Immature natural killer cell (primary cell): ENCODE measurements around the gene C1orf94. TPM values are rescaled to one million over a fixed set of nuclear protein-coding genes. Genes with fewer than 3 reads are reported as not detected.
"Not testable (repeated sequence)": the region's sequence is repeated elsewhere in the genome, so short reads cannot be mapped to it uniquely, and the experiment has no call there.

Experiments
- DNase-seq, 3 donors: peaks; one replicate each; pipeline ENCODE4 v3.0.0; 2022; ENCODE audit warnings: mixed read lengths in 1 of 3
- H3K27ac Mint-ChIP-seq, 6 donors: one replicate each; pipeline ENCODE4 v1.8.0; 2020; ENCODE audit warnings: mixed read lengths in 6 of 6, mild to moderate bottlenecking in 5 of 6, inconsistent platforms in 4 of 6, moderate library complexity in 3 of 6
- H3K27me3 Mint-ChIP-seq, 3 donors: one replicate each; pipeline ENCODE4 v1.8.0; 2020 to 2021; ENCODE audit warnings: low read depth in 3 of 3, mild to moderate bottlenecking in 3 of 3, mixed read lengths in 3 of 3, moderate library complexity in 3 of 3, inconsistent platforms in 1 of 3
- H3K36me3 Mint-ChIP-seq, 3 donors: one replicate each; pipeline ENCODE4 v1.8.0; 2020; ENCODE audit warnings: mixed read lengths in 3 of 3, inconsistent platforms in 2 of 3, mild to moderate bottlenecking in 2 of 3
- H3K4me1 Mint-ChIP-seq, 2 donors: one replicate each; pipeline ENCODE4 v1.8.0; 2020; ENCODE audit warnings: inconsistent platforms in 2 of 2, mild to moderate bottlenecking in 2 of 2, mixed read lengths in 2 of 2, moderate library complexity in 1 of 2
- H3K4me3 Mint-ChIP-seq, 5 donors: one replicate each; pipeline ENCODE4 v1.8.0; 2020; ENCODE audit warnings: mild to moderate bottlenecking in 5 of 5, mixed read lengths in 5 of 5, inconsistent platforms in 3 of 5, moderate library complexity in 3 of 5
- H3K9me3 Mint-ChIP-seq, 6 donors: one replicate each; pipeline ENCODE4 v1.8.0; 2020; ENCODE audit warnings: mild to moderate bottlenecking in 6 of 6, mixed read lengths in 6 of 6, inconsistent platforms in 4 of 6, moderate library complexity in 3 of 6
- polyA plus RNA-seq, 3 donors: library from polyadenylated mRNA; unstranded; fragments of 300-500 nt; fragmentation: Illumina TruSeq; gene quantifications; one replicate each; pipeline ENCODE4 v1.2.3, GENCODE V29; 2021

Gene C1orf94
- polyA plus RNA-seq, 3 donors from 2014 or later, result not detected

- no peaks in the 10 kb centered on the region for H3K4me1 Mint-ChIP-seq
- no peak overlapping the region for H3K27ac Mint-ChIP-seq
- H3K27me3 Mint-ChIP-seq, result peaks cover 5 to 12% (median 10%) of the 10 kb centered on the region in 3 donors
- DNase-seq, result no peak
- H3K9me3 Mint-ChIP-seq, result no peaks in the 10 kb centered on the region
- no peaks in the 10 kb centered on the region for H3K36me3 Mint-ChIP-seq
- no peak overlapping the region for H3K4me3 Mint-ChIP-seq
Measured at GRCh38 chr1:34178072-34178471, 1.4 kb downstream of the C1orf94 start.

- not testable (repeated sequence) for H3K36me3 Mint-ChIP-seq, H3K27me3 Mint-ChIP-seq, H3K4me1 Mint-ChIP-seq, H3K27ac Mint-ChIP-seq, DNase-seq, H3K4me3 Mint-ChIP-seq, H3K9me3 Mint-ChIP-seq
Measured at GRCh38 chr1:34183381-34183780, 6.7 kb downstream of the C1orf94 start.

- DNase-seq, result no peak
- Mint-ChIP-seq H3K27me3 (peaks cover 3 to 15% (median 7%) of the 10 kb centered on the region in 3 donors), H3K4me1 (no peaks in the 10 kb centered on the region), H3K9me3 (peaks cover 0 to 1% (median 0%) of the 10 kb centered on the region in 6 donors), H3K4me3 (no peak overlapping the region), H3K27ac (no peak overlapping the region), H3K36me3 (no peaks in the 10 kb centered on the region)
Measured at GRCh38 chr1:34186741-34187494, 10.2 kb downstream of the C1orf94 start.

- Mint-ChIP-seq H3K36me3 (no peaks in the 10 kb centered on the region), H3K27ac (no peak overlapping the region), H3K4me1 (no peaks in the 10 kb centered on the region), H3K27me3 (peaks cover 3 to 11% (median 4%) of the 10 kb centered on the region in 3 donors), H3K9me3 (peaks cover 0 to 1% (median 0%) of the 10 kb centered on the region in 6 donors), H3K4me3 (no peak overlapping the region)
- DNase-seq, result no peak
Measured at GRCh38 chr1:34188418-34188817, 11.7 kb downstream of the C1orf94 start.

DNA sequence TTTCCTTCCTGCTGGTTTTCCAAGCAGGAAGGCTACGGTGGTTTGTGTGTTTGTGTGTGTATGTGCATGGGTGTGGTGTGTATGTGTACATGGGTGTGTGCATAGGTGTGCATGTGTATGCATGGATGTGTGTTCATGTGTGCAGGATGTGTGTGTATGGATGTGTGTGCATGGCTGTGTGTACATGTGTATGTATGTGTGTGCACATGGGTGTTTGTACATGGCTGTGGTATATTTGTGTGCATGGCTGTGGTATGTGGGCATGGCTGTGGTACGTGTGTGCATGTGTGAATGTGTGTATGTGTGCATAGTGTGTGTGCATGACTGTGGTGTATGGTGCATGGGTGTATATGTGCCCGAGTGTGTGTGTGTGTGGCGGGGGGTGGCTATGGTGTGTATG lies 12.3 kb downstream of the C1orf94 start:
- Mint-ChIP-seq H3K27me3 (peaks cover 4 to 13% (median 6%) of the 10 kb centered on the region in 3 donors), H3K9me3 (peaks cover 0 to 1% (median 0%) of the 10 kb centered on the region in 6 donors), H3K27ac (no peak overlapping the region), H3K36me3 (no peaks in the 10 kb centered on the region), H3K4me3 (no peak overlapping the region), H3K4me1 (no peaks in the 10 kb centered on the region)
- DNase-seq, result no peak

GRCh38 chr1:34190692-34191091 lies 14.0 kb downstream of the C1orf94 start:
- Mint-ChIP-seq H3K4me1 (no peaks in the 10 kb centered on the region), H3K36me3 (no peaks in the 10 kb centered on the region), H3K4me3 (no peak overlapping the region), H3K9me3 (peaks cover 0 to 1% (median 0%) of the 10 kb centered on the region in 6 donors), H3K27me3 (peaks cover 4 to 13% (median 6%) of the 10 kb centered on the region in 3 donors), H3K27ac (no peak overlapping the region)
- DNase-seq, result no peak

- Mint-ChIP-seq H3K27ac (no peak overlapping the region), H3K36me3 (no peaks in the 10 kb centered on the region), H3K9me3 (no peaks in the 10 kb centered on the region), H3K27me3 (peaks cover 3 to 13% (median 9%) of the 10 kb centered on the region in 3 donors), H3K4me1 (no peaks in the 10 kb centered on the region), H3K4me3 (no peak overlapping the region)
- no peak for DNase-seq
Measured at GRCh38 chr1:34192621-34193020, 15.9 kb downstream of the C1orf94 start.

GRCh38 chr1:34199927-34200326 lies 23.2 kb downstream of the C1orf94 start:
- H3K36me3 Mint-ChIP-seq, result no peaks in the 10 kb centered on the region
- no peaks in the 10 kb centered on the region for H3K9me3 Mint-ChIP-seq
- H3K27me3 Mint-ChIP-seq, result peaks cover 2 to 5% (median 3%) of the 10 kb centered on the region in 3 donors
- H3K4me1 Mint-ChIP-seq, result no peaks in the 10 kb centered on the region
- no peak overlapping the region for H3K4me3 Mint-ChIP-seq
- no peak for DNase-seq
- H3K27ac Mint-ChIP-seq, result no peak overlapping the region

DNA sequence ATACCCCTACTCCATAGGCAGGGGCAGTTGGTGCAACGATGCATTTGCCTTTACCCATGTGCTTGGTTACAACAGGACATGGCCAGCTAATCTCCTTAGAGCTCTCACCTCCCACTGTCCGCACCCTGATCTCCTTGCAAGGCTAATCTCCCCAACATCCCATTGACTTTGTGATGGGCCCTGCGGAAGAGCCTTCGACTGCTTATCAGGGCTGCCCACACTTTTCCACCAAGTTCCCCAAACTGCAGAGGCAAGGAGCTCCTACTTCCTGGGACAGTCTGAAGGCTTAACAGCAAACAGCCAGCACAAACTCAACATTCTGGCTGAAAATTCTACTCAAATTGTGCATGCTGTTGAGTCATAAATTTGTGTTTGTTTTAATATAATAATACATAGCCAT lies 36.0 kb downstream of the C1orf94 start:
- Mint-ChIP-seq H3K4me3 (no peak overlapping the region), H3K27ac (no peak overlapping the region), H3K9me3 (no peaks in the 10 kb centered on the region)

GRCh38 chr1:34213956-34214355 lies 37.2 kb downstream of the C1orf94 start:
- Mint-ChIP-seq H3K27ac (no peak overlapping the region), H3K4me3 (no peak overlapping the region), H3K4me1 (no peaks in the 10 kb centered on the region), H3K27me3 (peaks cover 0 to 4% (median 0%) of the 10 kb centered on the region in 3 donors), H3K36me3 (no peaks in the 10 kb centered on the region), H3K9me3 (no peaks in the 10 kb centered on the region)
- DNase-seq, result no peak

More for the DNA sequence above, 36.0 kb downstream of the C1orf94 start:
- Mint-ChIP-seq H3K4me1 (no peaks in the 10 kb centered on the region), H3K36me3 (no peaks in the 10 kb centered on the region), H3K27me3 (peaks cover 0 to 2% (median 0%) of the 10 kb centered on the region in 3 donors)
- DNase-seq, result no peak

DNA sequence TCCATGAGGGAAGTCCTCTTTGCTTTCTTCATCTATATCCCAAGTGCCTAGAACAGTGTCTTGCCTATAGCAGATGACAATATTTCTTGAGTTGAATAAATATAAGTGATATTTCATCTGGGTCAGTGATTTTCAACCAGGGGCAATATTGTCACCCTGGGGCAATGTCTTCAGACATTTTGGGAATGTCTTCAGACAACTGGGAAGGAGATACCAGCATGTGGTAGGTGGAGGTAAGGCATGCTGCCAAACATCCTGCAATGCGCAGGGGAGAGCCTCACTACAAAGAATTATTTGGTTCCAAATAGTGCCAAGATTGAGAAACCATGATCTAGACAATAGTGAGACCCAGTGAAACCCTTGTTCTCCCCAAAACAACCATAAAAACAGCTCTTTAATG lies 54.7 kb downstream of the C1orf94 start:
- H3K27ac Mint-ChIP-seq, result no peak overlapping the region
- H3K27me3 Mint-ChIP-seq, result peaks cover 3 to 5% (median 4%) of the 10 kb centered on the region in 3 donors
- no peaks in the 10 kb centered on the region for H3K4me1 Mint-ChIP-seq
- H3K9me3 Mint-ChIP-seq, result no peaks in the 10 kb centered on the region
- no peak for DNase-seq
- no peaks in the 10 kb centered on the region for H3K36me3 Mint-ChIP-seq
- H3K4me3 Mint-ChIP-seq, result no peak overlapping the region

- no peaks in the 10 kb centered on the region for H3K9me3 Mint-ChIP-seq
Measured at GRCh38 chr1:34235594-34235993, 58.9 kb downstream of the C1orf94 start.

DNA sequence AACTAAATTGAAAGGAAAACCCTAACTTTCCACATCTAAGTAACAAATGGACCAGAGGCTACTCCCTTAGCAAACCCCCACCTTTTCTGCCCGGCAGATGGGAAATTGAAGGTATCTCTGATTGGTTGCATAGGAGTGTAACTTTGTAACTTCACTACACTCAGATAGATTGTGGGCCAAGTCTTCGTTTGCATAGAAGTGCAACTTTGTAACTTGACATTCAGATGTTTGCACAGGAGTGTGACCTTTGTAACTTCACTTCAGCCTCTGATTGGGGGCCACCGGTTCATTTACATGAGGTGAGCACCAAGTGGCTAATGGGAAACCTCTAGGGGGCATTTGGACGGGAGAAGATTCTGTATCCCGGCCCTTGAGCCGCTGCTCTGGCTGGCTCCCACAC lies 59.4 kb downstream of the C1orf94 start:
- Mint-ChIP-seq H3K4me3 (no peak overlapping the region), H3K36me3 (no peaks in the 10 kb centered on the region), H3K9me3 (no peaks in the 10 kb centered on the region), H3K4me1 (no peaks in the 10 kb centered on the region), H3K27me3 (peaks cover 2 to 5% (median 4%) of the 10 kb centered on the region in 3 donors), H3K27ac (no peak overlapping the region)
- no peak for DNase-seq

More at GRCh38 chr1:34235594-34235993, 58.9 kb downstream of the C1orf94 start:
- no peak overlapping the region for H3K4me3 Mint-ChIP-seq
- no peaks in the 10 kb centered on the region for H3K36me3 Mint-ChIP-seq
- DNase-seq, result no peak
- H3K27me3 Mint-ChIP-seq, result peaks cover 2 to 5% (median 4%) of the 10 kb centered on the region in 3 donors
- no peak overlapping the region for H3K27ac Mint-ChIP-seq
- H3K4me1 Mint-ChIP-seq, result no peaks in the 10 kb centered on the region

GRCh38 chr1:34237151-34237815 lies 60.6 kb downstream of the C1orf94 start:
- Mint-ChIP-seq H3K4me3 (no peak overlapping the region), H3K36me3 (no peaks in the 10 kb centered on the region), H3K27me3 (peaks cover 3 to 7% (median 4%) of the 10 kb centered on the region in 3 donors), H3K9me3 (no peaks in the 10 kb centered on the region), H3K27ac (no peak overlapping the region), H3K4me1 (no peaks in the 10 kb centered on the region)
- no peak for DNase-seq
